SK-N-MC (cell line): ENCODE data around the gene LAPTM5.

Source experiments
- EZH2 ChIP-seq: fragments of 200-600 bp; sonication (generic); IDR thresholded peaks from one replicate; pipeline ENCODE4 v1.6.1; 2017; ENCODE audit warnings: antibody characterized with exemption
- FOXP2 ChIP-seq: optimal IDR thresholded peaks from 2 replicates; pipeline ENCODE3; 2011; ENCODE audit warnings: mild to moderate bottlenecking, moderate library complexity; ENCODE audit not compliant: insufficient read depth; ENCODE audit errors: extremely low read length, control extremely low read depth
- POLR2AphosphoS5 ChIP-seq: IDR thresholded peaks from 2 replicates; pipeline ENCODE4 v1.6.1; 2012; ENCODE audit warnings: mild to moderate bottlenecking, low read depth, low read length, borderline replicate concordance

- TF ChIP-seq EZH2, result no peak
- TF ChIP-seq POLR2AphosphoS5, result no peak
- no peak for TF ChIP-seq FOXP2
Observed at GRCh38 chr1:30713311-30713710, 44.3 kb downstream of the LAPTM5 start.
